C4-2B (cell line): Measurements from ENCODE around the gene RMC1.

Experiments
- CTCF ChIP-seq: fragments of 450-650 bp; conservative IDR thresholded peaks from 2 replicates; pipeline ENCODE4 v1.5.1; 2017; ENCODE audit warnings: mild to moderate bottlenecking
- ZFX ChIP-seq: fragments of 450-650 bp; IDR thresholded peaks from 2 replicates; pipeline ENCODE4 v1.6.1; 2017

GRCh38 chr18:23453680-23454058 lies 49.6 kb upstream of the RMC1 start:
- TF ChIP-seq CTCF = no peak
- TF ChIP-seq ZFX = no peak
